ENCODE results near the gene PPP6R3. TPM values are rescaled to one million over a fixed set of nuclear protein-coding genes. Genes with fewer than 3 reads are reported as not detected.

PPP6R3 gene
- total RNA-seq, 2 donors from 2014 or later = 118 to 136 TPM

GRCh38 chr11:68448604-68449011 lies 11.9 kb upstream of the PPP6R3 start:
- H3K4me1 Mint-ChIP-seq = no peaks in the 10 kb centered on the region
- Histone ChIP-seq H3K27me3 (ENCODE audit: control insufficient read depth, insufficient read depth, low read length, poor library complexity, severe bottlenecking) (no peaks in the 10 kb centered on the region), H3K9me3 (ENCODE audit: control insufficient read depth, low read length) (no peaks in the 10 kb centered on the region), H3K36me3 (ENCODE audit: control insufficient read depth, insufficient read depth, low read length) (peaks cover 15% of the 10 kb centered on the region), H3K4me3 (ENCODE audit: low read length) (no peak overlapping the region), H3K27ac (ENCODE audit: low read depth, low read length) (no peak overlapping the region), H3K4me1 (ENCODE audit: control insufficient read depth, insufficient read depth, low read length) (no peaks in the 10 kb centered on the region), H3K9ac (ENCODE audit: extremely low read depth, low read length, poor library complexity, severe bottlenecking) (no peak overlapping the region)
- no peaks in the 10 kb centered on the region for H3K9me3 Mint-ChIP-seq
- no peak for DNase-seq
- no peak overlapping the region for H3K4me3 Mint-ChIP-seq
- H3K36me3 Mint-ChIP-seq (ENCODE audit: low read depth) = peaks cover 25% of the 10 kb centered on the region
- WGBS, 2 experiments (ENCODE audit: insufficient coverage in 1 of 2, insufficient read length in 1 of 2) = 95 to 98% methylated on average over 18 to 25 of the region's 25 CpGs
- H3K27ac Mint-ChIP-seq = no peak overlapping the region
- TF ChIP-seq CTCF (conservative IDR thresholded peaks at IDR 0.05) = no peak
- H3K27me3 Mint-ChIP-seq (ENCODE audit: insufficient read depth) = no peaks in the 10 kb centered on the region

- H3K4me3 ChIP-seq (ENCODE audit: low read length) = no peak overlapping the region
- Mint-ChIP-seq H3K9me3 (no peaks in the 10 kb centered on the region), H3K27me3 (ENCODE audit: insufficient read depth) (no peaks in the 10 kb centered on the region), H3K27ac (no peak overlapping the region), H3K36me3 (ENCODE audit: low read depth) (peaks cover 22% of the 10 kb centered on the region), H3K4me1 (peaks cover 3% of the 10 kb centered on the region), H3K4me3 (no peak overlapping the region)
- WGBS, 2 experiments (ENCODE audit: insufficient coverage in 1 of 2, insufficient read length in 1 of 2) = 93 to 100% methylated on average over 6 to 11 of the region's 11 CpGs
- peaks cover 15% of the 10 kb centered on the region for H3K36me3 ChIP-seq (ENCODE audit: control insufficient read depth, insufficient read depth, low read length)
- no peaks in the 10 kb centered on the region for H3K27me3 ChIP-seq (ENCODE audit: control insufficient read depth, insufficient read depth, low read length, poor library complexity, severe bottlenecking)
- no peak overlapping the region for H3K9ac ChIP-seq (ENCODE audit: extremely low read depth, low read length, poor library complexity, severe bottlenecking)
- no peak overlapping the region for H3K27ac ChIP-seq (ENCODE audit: low read depth, low read length)
- H3K4me1 ChIP-seq (ENCODE audit: control insufficient read depth, insufficient read depth, low read length) = no peaks in the 10 kb centered on the region
- DNase-seq = no peak
- no peaks in the 10 kb centered on the region for H3K9me3 ChIP-seq (ENCODE audit: control insufficient read depth, low read length)
- no peak for TF ChIP-seq CTCF (conservative IDR thresholded peaks at IDR 0.05)
Measured at GRCh38 chr11:68449951-68450350, 10.6 kb upstream of the PPP6R3 start.

- WGBS, 2 experiments (ENCODE audit: insufficient coverage in 1 of 2, insufficient read length in 1 of 2) = 84 to 97% methylated on average over 8 of the region's 8 CpGs
Measured at GRCh38 chr11:68450711-68451110, 9.8 kb upstream of the PPP6R3 start.

More at GRCh38 chr11:68450711-68451110, 9.8 kb upstream of the PPP6R3 start:
- no peaks in the 10 kb centered on the region for H3K4me1 ChIP-seq (ENCODE audit: control insufficient read depth, insufficient read depth, low read length)
- no peaks in the 10 kb centered on the region for H3K9me3 ChIP-seq (ENCODE audit: control insufficient read depth, low read length)
- no peak for TF ChIP-seq CTCF (conservative IDR thresholded peaks at IDR 0.05)
- Mint-ChIP-seq H3K27ac (no peak overlapping the region), H3K4me1 (peaks cover 7% of the 10 kb centered on the region), H3K9me3 (no peaks in the 10 kb centered on the region), H3K27me3 (ENCODE audit: insufficient read depth) (no peaks in the 10 kb centered on the region), H3K36me3 (ENCODE audit: low read depth) (peaks cover 22% of the 10 kb centered on the region), H3K4me3 (no peak overlapping the region)
- H3K27ac ChIP-seq (ENCODE audit: low read depth, low read length) = no peak overlapping the region
- H3K4me3 ChIP-seq (ENCODE audit: low read length) = no peak overlapping the region
- H3K9ac ChIP-seq (ENCODE audit: extremely low read depth, low read length, poor library complexity, severe bottlenecking) = no peak overlapping the region
- H3K27me3 ChIP-seq (ENCODE audit: control insufficient read depth, insufficient read depth, low read length, poor library complexity, severe bottlenecking) = no peaks in the 10 kb centered on the region
- no peak for DNase-seq
- peaks cover 15% of the 10 kb centered on the region for H3K36me3 ChIP-seq (ENCODE audit: control insufficient read depth, insufficient read depth, low read length)
